EL (cell line): Measurements from ENCODE around the gene PLEKHA7.
A peak's percentile ranks its signal among the peaks of the same experiment; 100 is the strongest.
"Not testable (repeated sequence)": the region's sequence is repeated elsewhere in the genome, so short reads cannot be mapped to it uniquely, and the experiment has no call there.

Experiments used
- DNase-seq: peaks from one replicate; pipeline ENCODE4 v3.0.0-alpha.2; 2016

Gene PLEKHA7

GRCh38 chr11:16902182-16902581 lies 112.0 kb downstream of the PLEKHA7 start:
- no peak for DNase-seq

DNA sequence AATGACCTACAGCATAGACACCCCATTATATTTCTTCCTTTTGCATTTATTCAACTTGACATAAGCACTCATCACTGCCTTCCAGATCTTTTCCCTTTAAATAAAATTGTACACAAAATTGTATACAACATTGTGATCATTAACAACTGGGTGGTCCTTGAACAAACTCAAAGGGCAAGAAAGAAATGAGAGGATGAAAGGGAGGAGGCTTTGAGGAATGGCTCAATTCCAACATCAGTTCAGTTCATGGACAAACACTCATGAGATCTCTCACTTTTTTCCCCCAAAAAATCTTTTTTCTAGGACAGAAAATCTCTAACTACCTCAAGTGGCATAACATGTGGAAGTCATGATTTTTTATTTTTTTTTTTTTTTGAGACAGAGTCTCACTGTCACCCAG lies 113.7 kb downstream of the PLEKHA7 start:
- DNase-seq, result no peak

GRCh38 chr11:16899708-16900303 lies 114.4 kb downstream of the PLEKHA7 start:
- no peak for DNase-seq

- no peak for DNase-seq
These were observed 115.8 kb downstream of the PLEKHA7 start for GRCh38 chr11:16898274-16898985.

GRCh38 chr11:16897470-16898061 lies 116.6 kb downstream of the PLEKHA7 start:
- DNase-seq, result no peak

GRCh38 chr11:16896729-16897469 lies 117.3 kb downstream of the PLEKHA7 start:
- DNase-seq, result no peak

DNA sequence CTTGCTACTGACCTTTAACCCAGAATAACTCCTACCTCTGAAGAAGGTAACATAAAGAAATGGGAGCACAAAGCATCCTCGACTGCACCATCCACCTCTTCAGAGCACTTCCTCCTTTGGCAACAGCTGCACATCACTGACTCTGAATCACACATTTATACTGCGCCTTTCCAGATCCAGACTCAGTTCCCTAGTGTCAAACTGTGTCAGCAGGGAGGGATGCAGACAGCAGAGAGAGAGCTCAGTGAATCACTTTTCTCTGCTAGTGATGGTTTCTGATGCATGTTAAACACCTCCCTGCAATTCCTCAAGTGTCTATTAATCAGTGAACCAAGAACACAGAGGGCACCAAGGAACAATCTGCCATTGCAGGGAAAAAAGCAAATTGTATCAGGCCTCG lies 118.9 kb downstream of the PLEKHA7 start:
- peak; percentile 19 for DNase-seq

DNA sequence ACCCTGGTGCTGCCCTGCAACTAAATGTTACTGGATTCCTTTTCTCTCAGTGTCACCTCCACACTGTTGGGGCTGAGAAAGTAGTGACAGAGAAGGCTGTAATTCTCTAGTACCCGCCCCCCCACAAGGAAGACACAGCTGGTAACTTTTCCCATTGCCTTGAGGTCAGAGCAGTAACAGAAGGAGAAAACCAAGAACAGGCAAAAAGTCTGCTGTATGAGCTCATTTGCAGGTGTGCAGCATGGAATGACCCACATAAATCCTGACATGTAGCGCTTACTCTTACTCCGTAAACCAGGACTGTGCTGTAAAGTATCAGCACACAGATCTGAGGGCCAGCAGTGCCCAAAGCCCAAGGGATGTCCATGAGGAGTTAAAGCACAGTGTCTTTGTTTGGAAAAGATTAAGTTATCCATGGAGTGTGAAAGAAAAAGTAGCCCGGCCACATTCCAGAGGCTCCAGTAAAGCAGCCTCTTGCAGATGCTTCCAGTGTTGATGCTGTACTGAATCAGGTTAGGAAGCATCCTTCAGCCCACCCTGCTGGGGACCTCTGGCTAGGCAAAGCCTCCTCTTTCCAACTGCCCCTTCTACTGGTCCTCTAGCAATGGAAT lies 120.7 kb downstream of the PLEKHA7 start:
- no peak for DNase-seq

DNA sequence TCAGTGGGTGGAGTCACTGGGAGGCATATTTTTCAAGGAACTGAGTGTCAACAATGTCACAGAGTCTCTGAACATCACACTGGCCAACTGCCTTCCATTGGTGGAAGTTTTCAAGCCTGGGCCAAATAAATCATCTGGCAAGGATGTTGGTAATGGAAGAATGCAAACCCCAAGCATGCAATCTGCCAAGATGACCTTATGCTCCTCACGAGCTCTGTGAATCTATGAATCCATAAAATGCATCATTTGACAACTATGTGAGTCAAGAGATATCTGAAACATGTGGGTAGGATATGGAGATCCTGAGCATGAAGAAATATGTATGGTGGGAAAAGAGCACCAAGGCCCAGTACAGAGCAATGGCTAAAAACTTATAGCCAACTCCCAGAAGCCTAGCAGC lies 122.2 kb downstream of the PLEKHA7 start:
- DNase-seq, result peak; percentile 95

- peak; percentile 71 for DNase-seq
These were observed 123.0 kb downstream of the PLEKHA7 start for GRCh38 chr11:16891165-16891564.

DNA sequence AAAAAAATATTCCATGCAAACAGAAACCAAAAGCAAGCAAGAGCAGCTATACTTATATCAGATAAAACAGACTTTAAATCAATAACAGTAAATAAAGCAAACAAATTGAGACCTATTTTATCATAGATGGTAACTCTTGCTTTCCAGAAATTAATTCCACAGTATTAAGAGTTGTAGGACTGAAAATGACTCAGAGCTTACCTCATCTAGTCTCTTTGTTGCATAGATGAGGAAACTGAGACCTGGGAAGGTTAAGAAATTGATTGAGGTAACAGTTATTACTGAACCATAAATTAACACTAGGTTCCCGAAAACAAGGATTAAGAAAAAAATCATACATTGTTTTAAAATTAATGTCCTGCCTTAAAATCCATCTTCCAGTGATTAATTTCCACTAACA lies 123.8 kb downstream of the PLEKHA7 start:
- DNase-seq, result no peak

GRCh38 chr11:16889905-16890304 lies 124.3 kb downstream of the PLEKHA7 start:
- no peak for DNase-seq

DNA sequence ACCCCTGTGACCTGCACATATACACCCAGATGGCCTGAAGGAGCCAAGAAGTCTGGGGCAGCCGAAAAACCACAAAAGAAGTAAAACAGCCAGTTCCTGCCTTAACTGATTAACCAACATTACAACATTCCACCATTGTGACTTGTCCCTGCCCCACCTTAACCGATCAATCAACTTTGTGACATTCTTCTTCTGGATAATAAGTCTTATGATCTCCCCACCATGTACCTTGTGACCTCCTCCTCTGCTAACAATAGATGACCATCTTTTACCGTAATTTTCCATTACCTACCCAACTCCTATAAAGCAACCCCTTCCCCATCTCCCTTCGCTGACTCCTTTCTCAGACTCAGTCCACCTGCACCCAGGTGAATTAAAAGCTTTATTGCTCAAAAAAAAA lies 125.2 kb downstream of the PLEKHA7 start:
- DNase-seq, result not testable (repeated sequence)

GRCh38 chr11:16887887-16888286 lies 126.3 kb downstream of the PLEKHA7 start:
- not testable (repeated sequence) for DNase-seq

DNA sequence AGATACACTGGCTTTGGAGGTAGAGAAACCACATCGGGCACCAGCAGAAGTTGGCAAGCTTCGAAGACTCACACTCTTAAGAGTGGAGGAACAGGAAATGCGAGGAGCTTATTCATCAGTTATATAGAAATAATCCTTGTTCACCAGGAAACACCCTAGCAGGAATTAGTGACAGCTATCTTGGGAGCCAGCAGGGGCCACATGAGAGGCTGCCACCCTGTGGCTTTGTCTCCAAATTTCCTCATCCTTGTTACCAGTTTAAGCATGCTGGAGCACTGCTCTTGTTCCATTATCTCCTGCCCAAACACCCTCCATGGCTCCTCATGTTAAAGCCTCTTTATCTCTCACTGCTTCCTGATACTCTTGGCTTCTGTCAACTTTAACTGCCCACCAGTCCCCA lies 131.0 kb downstream of the PLEKHA7 start:
- peak; percentile 26 for DNase-seq

- DNase-seq, result no peak
These were observed 132.4 kb downstream of the PLEKHA7 start for GRCh38 chr11:16881766-16882165.

DNA sequence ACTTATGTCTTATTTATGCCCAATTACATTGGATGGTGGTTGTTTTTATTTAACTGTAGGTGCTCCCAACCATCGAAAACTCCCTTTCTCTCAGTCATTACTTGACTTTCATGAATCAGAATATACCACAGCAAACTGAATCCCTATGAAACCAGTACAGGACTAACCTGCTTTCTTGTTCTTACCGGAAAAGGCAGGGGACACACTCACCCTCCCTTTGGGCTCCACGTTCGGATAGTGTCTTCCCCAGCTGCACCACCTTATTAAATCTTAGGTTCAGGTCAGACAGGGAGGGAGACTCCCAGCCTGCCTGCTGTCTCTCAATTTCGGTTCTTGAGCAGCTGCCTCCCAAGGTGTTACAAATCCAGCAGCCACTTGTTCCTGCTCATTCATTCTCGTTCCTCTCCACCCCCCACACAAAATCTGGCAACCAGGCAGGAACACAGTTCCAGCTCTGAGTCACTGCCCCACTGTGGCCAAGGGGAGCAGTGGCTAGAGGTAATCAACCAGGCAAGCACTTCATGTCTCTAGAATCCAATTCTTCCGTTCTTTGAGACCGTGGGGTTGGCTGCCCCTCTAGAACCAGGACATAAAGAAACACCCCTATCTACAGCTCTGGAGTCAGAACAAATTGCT lies 133.0 kb downstream of the PLEKHA7 start:
- peak; percentile 53 for DNase-seq

- DNase-seq, result no peak
These were observed 133.9 kb downstream of the PLEKHA7 start for GRCh38 chr11:16880184-16880801.

- DNase-seq, result no peak
These were observed 134.5 kb downstream of the PLEKHA7 start for GRCh38 chr11:16879690-16880089.

DNA sequence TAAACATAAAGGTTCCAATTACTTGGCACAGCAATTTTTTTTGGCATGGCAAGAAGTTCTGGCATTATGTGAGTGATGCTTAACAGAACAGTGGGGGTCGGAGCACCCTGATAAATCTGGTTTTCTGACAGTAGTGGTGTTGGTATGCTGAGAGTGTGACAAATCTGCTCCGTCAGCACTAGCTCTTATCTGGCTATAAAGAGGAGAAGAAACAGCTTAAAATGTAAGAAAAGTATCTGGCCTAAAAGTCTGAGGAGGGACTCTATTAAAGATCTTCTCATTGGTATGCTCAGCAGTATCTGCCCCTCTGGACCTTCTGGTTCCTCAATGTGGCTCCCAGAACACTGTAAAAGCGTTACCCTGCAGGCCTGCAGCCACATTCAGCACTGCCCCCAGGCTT lies 137.4 kb downstream of the PLEKHA7 start:
- no peak for DNase-seq

GRCh38 chr11:16876053-16876752 lies 138.0 kb downstream of the PLEKHA7 start:
- DNase-seq, result no peak
